Fibroblast of lung (primary cell): ENCODE results near the gene FGF3. TPM values are rescaled to one million over a fixed set of nuclear protein-coding genes. Genes with fewer than 3 reads are reported as not detected.

Source experiments
- DNase-seq, 2 donors: peaks; one replicate each; pipeline versions ENCODE4 v3.0.0 to v3.0.0-alpha.2; 2010; ENCODE audit warnings: low read depth in 2 of 2
- H2AFZ ChIP-seq: 2 replicates; pipeline ENCODE4 v1.5.1; 2012; ENCODE audit warnings: low read length, control low read depth, inconsistent platforms
- H3K27ac ChIP-seq: 2 replicates; pipeline ENCODE4 v1.5.1; 2011; ENCODE audit warnings: low read length, control low read depth; ENCODE audit not compliant: insufficient read depth
- H3K27me3 ChIP-seq: 2 replicates; pipeline ENCODE4 v1.5.1; 2011; ENCODE audit warnings: mild to moderate bottlenecking, low read length; ENCODE audit not compliant: control insufficient read depth, insufficient read depth
- H3K36me3 ChIP-seq: 2 replicates; pipeline ENCODE4 v1.5.1; 2011; ENCODE audit warnings: low read length; ENCODE audit not compliant: control insufficient read depth, insufficient read depth
- H3K4me1 ChIP-seq: 2 replicates; pipeline ENCODE4 v1.5.1; 2011; ENCODE audit warnings: low read length; ENCODE audit not compliant: control insufficient read depth, insufficient read depth; ENCODE audit errors: extremely low read depth
- H3K4me2 ChIP-seq: 2 replicates; pipeline ENCODE4 v1.5.1; 2011; ENCODE audit warnings: low read length, control low read depth; ENCODE audit not compliant: insufficient read depth; ENCODE audit errors: extremely low read depth
- H3K4me3 ChIP-seq, 4 experiments: fragments of 200-600 bp in 1 of 4; sonication (generic) in 1 of 4; replicated peaks in 1 of 4; 2 replicates each; pipeline ENCODE4 v1.5.1; 2011 to 2016; ENCODE audit warnings: low read length in 4 of 4, low read depth in 3 of 4, mild to moderate bottlenecking in 3 of 4, control low read depth in 2 of 4, inconsistent platforms in 1 of 4, mixed read lengths in 1 of 4; ENCODE audit not compliant: insufficient read depth in 1 of 4; ENCODE audit errors: control extremely low read depth in 1 of 4
- H3K79me2 ChIP-seq: 2 replicates; pipeline ENCODE4 v1.5.1; 2012; ENCODE audit warnings: mild to moderate bottlenecking, low read length, inconsistent platforms; ENCODE audit not compliant: control insufficient read depth, insufficient read depth
- H3K9ac ChIP-seq: 2 replicates; pipeline ENCODE4 v1.5.1; 2011; ENCODE audit warnings: mild to moderate bottlenecking, low read length, control low read depth; ENCODE audit not compliant: insufficient read depth
- H3K9me3 ChIP-seq: 2 replicates; pipeline ENCODE4 v1.5.1; 2012; ENCODE audit warnings: low read depth, low read length; ENCODE audit not compliant: control insufficient read depth, insufficient read depth
- H4K20me1 ChIP-seq: 2 replicates; pipeline ENCODE4 v1.5.1; 2011; ENCODE audit warnings: low read length; ENCODE audit not compliant: control insufficient read depth, insufficient read depth; ENCODE audit errors: extremely low read depth
- CTCF ChIP-seq, 2 donors: IDR thresholded peaks in 1 of 2; conservative IDR thresholded peaks in 1 of 2; 1 replicate in 1 of 2; 2 replicates in 1 of 2; pipeline ENCODE4 v1.5.1; 2011 to 2012; ENCODE audit warnings: low read length in 2 of 2, control low read depth in 1 of 2, inconsistent platforms in 1 of 2, low read depth in 1 of 2, mild to moderate bottlenecking in 1 of 2
- EZH2 ChIP-seq: IDR thresholded peaks from 2 replicates; pipeline ENCODE4 v1.5.1; 2012; ENCODE audit warnings: low read length, control low read depth, mild to moderate bottlenecking; ENCODE audit errors: missing control alignments
- polyA plus RNA-seq, 2 donors: library from polyadenylated mRNA; depleted of rRNA in 1 of 2; stranded (reverse) in 1 of 2; unstranded in 1 of 2; fragments of >200 nt; gene quantifications; 2 replicates each; pipeline ENCODE4 v1.2.1, GENCODE V29; 2011 to 2012; ENCODE audit warnings: missing spikeins in 1 of 2
- total RNA-seq: library from RNA; depleted of rRNA; stranded (reverse); fragments of >200 nt; gene quantifications from 2 replicates; pipeline ENCODE4 v1.2.1, GENCODE V29; 2014

FGF3 gene
- total and polyA plus RNA-seq, 2 donors (not counting 1 experiment from before 2014, with no cell fraction given), result not detected

- H3K4me1 ChIP-seq, result no peaks in the 10 kb centered on the region
- no peaks in the 10 kb centered on the region for H3K36me3 ChIP-seq
- H3K27ac ChIP-seq, result no peak overlapping the region
- no peak for DNase-seq
- H3K9ac ChIP-seq, result no peak overlapping the region
- no peaks in the 10 kb centered on the region for H3K9me3 ChIP-seq
- peaks cover 14% of the 10 kb centered on the region for H3K27me3 ChIP-seq
- H2AFZ ChIP-seq, result no peak overlapping the region
- TF ChIP-seq EZH2 (no peak), CTCF (conservative IDR thresholded peaks at IDR 0.05 in 1 of 2, IDR thresholded peaks at IDR 0.05 in 1 of 2; ENCODE audit: low read depth in 1 of 2, low read length in 2 of 2) (no peak)
- no peak overlapping the region for H3K4me3 ChIP-seq
- H3K4me2 ChIP-seq, result no peak overlapping the region
- H4K20me1 ChIP-seq, result no peaks in the 10 kb centered on the region
- H3K79me2 ChIP-seq, result no peaks in the 10 kb centered on the region
These were observed 7.8 kb downstream of the FGF3 start for GRCh38 chr11:69811431-69811830.

- no peak overlapping the region for H3K4me2 ChIP-seq
- H4K20me1 ChIP-seq, result no peaks in the 10 kb centered on the region
- no peak for DNase-seq
- TF ChIP-seq CTCF (conservative IDR thresholded peaks at IDR 0.05 in 1 of 2, IDR thresholded peaks at IDR 0.05 in 1 of 2; ENCODE audit: low read depth in 1 of 2, low read length in 2 of 2), result no peak
- TF ChIP-seq EZH2, result no peak
- H3K36me3 ChIP-seq, result no peaks in the 10 kb centered on the region
- no peak overlapping the region for H3K4me3 ChIP-seq
- H3K9ac ChIP-seq, result no peak overlapping the region
- no peak overlapping the region for H2AFZ ChIP-seq
- H3K79me2 ChIP-seq, result no peaks in the 10 kb centered on the region
- no peak overlapping the region for H3K27ac ChIP-seq
- peaks cover 6% of the 10 kb centered on the region for H3K27me3 ChIP-seq
- H3K4me1 ChIP-seq, result no peaks in the 10 kb centered on the region
- H3K9me3 ChIP-seq, result no peaks in the 10 kb centered on the region
These were observed 8.7 kb downstream of the FGF3 start for GRCh38 chr11:69810289-69811118.

- Histone ChIP-seq H3K36me3 (no peaks in the 10 kb centered on the region), H3K4me3 (no peak overlapping the region), H4K20me1 (no peaks in the 10 kb centered on the region), H3K4me2 (no peak overlapping the region), H2AFZ (no peak overlapping the region), H3K27me3 (peaks cover 6% of the 10 kb centered on the region), H3K27ac (no peak overlapping the region), H3K4me1 (no peaks in the 10 kb centered on the region), H3K9me3 (no peaks in the 10 kb centered on the region), H3K79me2 (no peaks in the 10 kb centered on the region), H3K9ac (no peak overlapping the region)
- DNase-seq, result peak; percentile 27 to 60
- TF ChIP-seq EZH2, result no peak
- TF ChIP-seq CTCF (conservative IDR thresholded peaks at IDR 0.05 in 1 of 2, IDR thresholded peaks at IDR 0.05 in 1 of 2; ENCODE audit: low read depth in 1 of 2, low read length in 2 of 2), result no peak
These were observed 10.5 kb downstream of the FGF3 start for GRCh38 chr11:69808667-69809086.
